H9 (cell line): ENCODE results near the gene NPFF. TPM values are rescaled to one million over a fixed set of nuclear protein-coding genes. Genes with fewer than 3 reads are reported as not detected.

ENCODE experiments used
- DNase-seq: peaks from one replicate; pipeline ENCODE4 v3.0.0-alpha.2; 2017
- H2AFZ ChIP-seq: one replicate; pipeline ENCODE4 v1.6.1; 2013; ENCODE audit warnings: mild to moderate bottlenecking, low read length, control low read depth, moderate library complexity
- H2AK5ac ChIP-seq: 2 replicates; pipeline ENCODE4 v1.6.1; 2013; ENCODE audit warnings: low read length, control low read depth, mixed read lengths; ENCODE audit not compliant: insufficient read length
- H2BK120ac ChIP-seq: one replicate; pipeline ENCODE4 v1.6.1; 2013; ENCODE audit warnings: low read depth, mild to moderate bottlenecking, low read length, control low read depth, inconsistent platforms; ENCODE audit not compliant: poor library complexity, severe bottlenecking
- H2BK12ac ChIP-seq: 2 replicates; pipeline ENCODE4 v1.6.1; 2013; ENCODE audit warnings: low read length, control low read depth, mixed read lengths, low read depth; ENCODE audit not compliant: insufficient read length
- H2BK15ac ChIP-seq: 2 replicates; pipeline ENCODE4 v1.6.1; 2013; ENCODE audit warnings: low read depth, low read length, control low read depth
- H2BK20ac ChIP-seq: one replicate; pipeline ENCODE4 v1.6.1; 2013; ENCODE audit warnings: low read depth, mild to moderate bottlenecking, low read length, control low read depth, inconsistent platforms; ENCODE audit not compliant: poor library complexity, severe bottlenecking
- H2BK5ac ChIP-seq: 2 replicates; pipeline ENCODE4 v1.6.1; 2013; ENCODE audit warnings: low read length, control low read depth, mixed read lengths; ENCODE audit not compliant: insufficient read length
- H3K14ac ChIP-seq: 2 replicates; pipeline ENCODE4 v1.6.1; 2013; ENCODE audit warnings: low read length, control low read depth; ENCODE audit not compliant: insufficient read depth
- H3K18ac ChIP-seq: 2 replicates; pipeline ENCODE4 v1.6.1; 2013; ENCODE audit warnings: low read depth, mild to moderate bottlenecking, mixed read lengths, low read length, control low read depth; ENCODE audit not compliant: insufficient read length
- H3K23ac ChIP-seq: 2 replicates; pipeline ENCODE4 v1.6.1; 2013; ENCODE audit warnings: low read length, control low read depth, mixed read lengths, low read depth; ENCODE audit not compliant: insufficient read length
- H3K23me2 ChIP-seq: 2 replicates; pipeline ENCODE4 v1.6.1; 2013; ENCODE audit warnings: low read depth, mild to moderate bottlenecking, mixed read lengths, low read length, control low read depth; ENCODE audit not compliant: insufficient read length, poor library complexity, severe bottlenecking
- H3K27ac ChIP-seq: 2 replicates; pipeline ENCODE4 v1.5.1; 2013; ENCODE audit warnings: low read length, control low read depth, mixed read lengths, low read depth; ENCODE audit not compliant: insufficient read length
- H3K27me3 ChIP-seq: 2 replicates; pipeline ENCODE4 v1.6.1; 2013; ENCODE audit warnings: low read length, control low read depth, inconsistent platforms; ENCODE audit not compliant: insufficient read depth
- H3K4ac ChIP-seq: 2 replicates; pipeline ENCODE4 v1.6.1; 2013; ENCODE audit warnings: low read depth, mild to moderate bottlenecking, control low read depth, inconsistent platforms, low read length, moderate library complexity
- H3K4me1 ChIP-seq: 2 replicates; pipeline ENCODE4 v1.6.1; 2013; ENCODE audit warnings: low read length, control low read depth, inconsistent platforms; ENCODE audit not compliant: insufficient read depth
- H3K4me2 ChIP-seq: 2 replicates; pipeline ENCODE4 v1.6.1; 2013; ENCODE audit warnings: low read length, control low read depth, mixed read lengths; ENCODE audit not compliant: insufficient read length, insufficient read depth
- H3K56ac ChIP-seq: 2 replicates; pipeline ENCODE4 v1.6.1; 2013; ENCODE audit warnings: low read depth, mild to moderate bottlenecking, mixed read lengths, low read length, control low read depth; ENCODE audit not compliant: insufficient read length
- H3K79me1 ChIP-seq: 2 replicates; pipeline ENCODE4 v1.6.1; 2013; ENCODE audit warnings: low read depth, mild to moderate bottlenecking, moderate library complexity, low read length, control low read depth, inconsistent platforms; ENCODE audit not compliant: insufficient read depth, poor library complexity, severe bottlenecking
- H3K79me2 ChIP-seq: 2 replicates; pipeline ENCODE4 v1.6.1; 2013; ENCODE audit warnings: low read length, control low read depth, inconsistent platforms; ENCODE audit not compliant: insufficient read depth
- H3K9ac ChIP-seq: 2 replicates; pipeline ENCODE4 v1.6.1; 2013; ENCODE audit warnings: low read length, control low read depth, mixed read lengths; ENCODE audit not compliant: insufficient read length; ENCODE audit errors: extremely low read depth
- H3K9me3 ChIP-seq: one replicate; pipeline ENCODE4 v1.6.1; 2013; ENCODE audit warnings: low read depth, low read length, inconsistent platforms; ENCODE audit not compliant: control insufficient read depth
- H3T11ph ChIP-seq: one replicate; pipeline ENCODE4 v1.6.1; 2013; ENCODE audit warnings: mild to moderate bottlenecking, low read length, control low read depth, inconsistent platforms
- H4K20me1 ChIP-seq: one replicate; pipeline ENCODE4 v1.6.1; 2013; ENCODE audit not compliant: control insufficient read depth, insufficient read length, insufficient read depth
- H4K5ac ChIP-seq: 2 replicates; pipeline ENCODE4 v1.6.1; 2013; ENCODE audit warnings: low read depth, mild to moderate bottlenecking, mixed read lengths, low read length, control low read depth; ENCODE audit not compliant: insufficient read length
- H4K8ac ChIP-seq: replicated peaks from 2 replicates; pipeline ENCODE4 v1.6.1; 2013; ENCODE audit warnings: low read length, control low read depth, mixed read lengths, low read depth; ENCODE audit not compliant: insufficient read length
- H4K91ac ChIP-seq: 2 replicates; pipeline ENCODE4 v1.6.1; 2013; ENCODE audit warnings: low read depth, mild to moderate bottlenecking, moderate library complexity, mixed read lengths, low read length, control low read depth; ENCODE audit not compliant: insufficient read length
- H3K27ac Mint-ChIP-seq, 3 experiments: 2 replicates in 2 of 3; 3 replicates in 1 of 3; pipeline ENCODE4 v1.8.0; 2020 to 2021; ENCODE audit warnings: mixed read lengths in 3 of 3, mild to moderate bottlenecking in 1 of 3, moderate library complexity in 1 of 3
- H3K27me3 Mint-ChIP-seq: 2 replicates; pipeline ENCODE4 v1.8.0; 2021; ENCODE audit warnings: low read depth, mild to moderate bottlenecking, moderate library complexity, mixed read lengths
- H3K36me3 Mint-ChIP-seq, 3 experiments: 2 replicates in 2 of 3; 3 replicates in 1 of 3; pipeline ENCODE4 v1.8.0; 2020 to 2021; ENCODE audit warnings: low read depth in 3 of 3, mixed read lengths in 3 of 3; ENCODE audit not compliant: insufficient read depth in 1 of 3
- H3K4me1 Mint-ChIP-seq, 2 experiments: 2 replicates each; pipeline ENCODE4 v1.8.0; 2020; ENCODE audit warnings: mixed read lengths in 2 of 2
- H3K4me3 Mint-ChIP-seq, 2 experiments: 2 replicates in 1 of 2; 3 replicates in 1 of 2; pipeline ENCODE4 v1.8.0; 2020 to 2021; ENCODE audit warnings: mild to moderate bottlenecking in 2 of 2, mixed read lengths in 2 of 2, moderate library complexity in 1 of 2
- H3K9me3 Mint-ChIP-seq, 2 experiments: 2 replicates in 1 of 2; 3 replicates in 1 of 2; pipeline ENCODE4 v1.8.0; 2020; ENCODE audit warnings: mild to moderate bottlenecking in 2 of 2, mixed read lengths in 2 of 2, moderate library complexity in 1 of 2
- WGBS: extraction: QIAGEN DNeasy Blood & Tissue Kit; methylation state at CpG from one replicate; pipeline ENCODE4 v1.1.7; 2013; ENCODE audit warnings: missing lambda C conversion rate, low lambda C conversion rate, mixed read lengths; ENCODE audit not compliant: insufficient read length; ENCODE audit errors: extremely low coverage; 5-methylcytosine and 5-hydroxymethylcytosine counted together
- total RNA-seq: library from RNA; stranded (reverse); gene quantifications from 2 replicates; pipeline ENCODE4 v1.2.1, GENCODE V29; 2021
- TF ChIP-seq, protein P1 (sequence below): fragments of 200-600 bp; sonication (generic); conservative IDR thresholded peaks from 3 replicates; pipeline ENCODE4 v1.8.0; 2021; ENCODE audit warnings: antibody characterized with exemption, mild to moderate bottlenecking

NPFF gene
- total RNA-seq, 1 experiment from 2014 or later: not detected

DNA sequence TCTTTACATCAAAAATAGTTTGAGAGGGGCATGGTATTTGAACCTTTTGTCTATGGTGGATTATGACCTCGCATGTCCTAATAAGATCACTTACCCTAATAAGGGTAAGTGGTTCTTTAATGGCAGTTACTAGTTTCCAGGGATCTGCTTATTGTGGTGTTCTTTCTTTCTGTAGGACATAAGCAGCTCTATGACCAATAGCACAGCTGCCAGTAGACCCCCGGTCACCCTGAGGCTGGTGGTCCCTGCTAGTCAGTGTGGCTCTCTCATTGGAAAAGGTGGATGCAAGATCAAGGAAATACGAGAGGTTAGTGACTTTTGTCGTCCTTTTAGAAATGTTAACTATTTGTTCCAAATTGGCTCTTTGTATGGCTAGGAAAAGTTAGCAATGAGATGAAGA, 48.2 kb downstream of the NPFF start:
- Histone ChIP-seq H4K8ac (no peak overlapping the region), H3K9ac (no peak overlapping the region), H3K79me1 (peaks cover 22% of the 10 kb centered on the region), H3T11ph (no peak overlapping the region), H3K14ac (no peak overlapping the region), H4K91ac (no peak overlapping the region), H2BK120ac (no peak overlapping the region), H3K27ac (no peak overlapping the region), H3K79me2 (peaks cover 11% of the 10 kb centered on the region), H3K4me1 (no peaks in the 10 kb centered on the region), H4K5ac (no peak overlapping the region), H3K56ac (no peak overlapping the region), H2BK12ac (no peak overlapping the region), H3K23me2 (no peaks in the 10 kb centered on the region), H2AFZ (no peak overlapping the region), H4K20me1 (no peaks in the 10 kb centered on the region), H3K18ac (no peak overlapping the region), H2AK5ac (no peak overlapping the region), H3K4ac (no peak overlapping the region), H3K9me3 (no peaks in the 10 kb centered on the region), H3K27me3 (no peaks in the 10 kb centered on the region), H3K23ac (no peak overlapping the region), H2BK15ac (no peak overlapping the region), H2BK5ac (no peak overlapping the region), H3K4me2 (no peak overlapping the region), H2BK20ac (no peak overlapping the region)
- Mint-ChIP-seq H3K36me3 (peaks cover 79 to 96% (median 94%) of the 10 kb centered on the region in 3 experiments), H3K27me3 (no peaks in the 10 kb centered on the region), H3K27ac (0 out of 7 replicates have a peak overlapping the region, but pooled peaks of 1 of the 3 experiments have one; percentile 14), H3K9me3 (no peaks in the 10 kb centered on the region; a peak in 1 of 5 replicates), H3K4me1 (peaks cover 52 to 68% of the 10 kb centered on the region in 2 experiments), H3K4me3 (no peak overlapping the region; a peak in 1 of 5 replicates)
- TF ChIP-seq, protein P1, sequence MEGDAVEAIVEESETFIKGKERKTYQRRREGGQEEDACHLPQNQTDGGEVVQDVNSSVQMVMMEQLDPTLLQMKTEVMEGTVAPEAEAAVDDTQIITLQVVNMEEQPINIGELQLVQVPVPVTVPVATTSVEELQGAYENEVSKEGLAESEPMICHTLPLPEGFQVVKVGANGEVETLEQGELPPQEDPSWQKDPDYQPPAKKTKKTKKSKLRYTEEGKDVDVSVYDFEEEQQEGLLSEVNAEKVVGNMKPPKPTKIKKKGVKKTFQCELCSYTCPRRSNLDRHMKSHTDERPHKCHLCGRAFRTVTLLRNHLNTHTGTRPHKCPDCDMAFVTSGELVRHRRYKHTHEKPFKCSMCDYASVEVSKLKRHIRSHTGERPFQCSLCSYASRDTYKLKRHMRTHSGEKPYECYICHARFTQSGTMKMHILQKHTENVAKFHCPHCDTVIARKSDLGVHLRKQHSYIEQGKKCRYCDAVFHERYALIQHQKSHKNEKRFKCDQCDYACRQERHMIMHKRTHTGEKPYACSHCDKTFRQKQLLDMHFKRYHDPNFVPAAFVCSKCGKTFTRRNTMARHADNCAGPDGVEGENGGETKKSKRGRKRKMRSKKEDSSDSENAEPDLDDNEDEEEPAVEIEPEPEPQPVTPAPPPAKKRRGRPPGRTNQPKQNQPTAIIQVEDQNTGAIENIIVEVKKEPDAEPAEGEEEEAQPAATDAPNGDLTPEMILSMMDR: no peak
- no peak for DNase-seq
- WGBS: no CpG with 5 or more reads among the region's 4 CpGs

Other genes with a start within 250 kb of the NPFF start
- gene ESPL1, start 239.2 kb downstream of the NPFF start, total RNA-seq: 43.2 and 43.3 TPM in 2 replicates
- gene PFDN5, start 211.9 kb downstream of the NPFF start, total RNA-seq: 285 and 292 TPM in 2 replicates
- gene MYG1, start 207.8 kb downstream of the NPFF start, total RNA-seq: 89.5 and 91.8 TPM in 2 replicates
- 83.9 and 85.8 TPM in 2 replicates for gene AAAS, start 185.9 kb downstream of the NPFF start, total RNA-seq
- gene SP7, start 171.1 kb downstream of the NPFF start, total RNA-seq: not detected in 2 replicates
- gene SP1, start 127.3 kb downstream of the NPFF start, total RNA-seq: 76.4 and 76.8 TPM in 2 replicates
- not detected in 2 replicates for gene AMHR2, start 83.6 kb downstream of the NPFF start, total RNA-seq
- gene PRR13, start 65.8 kb downstream of the NPFF start, total RNA-seq: 144 and 147 TPM in 2 replicates
- gene PCBP2, start 55.4 kb downstream of the NPFF start, total RNA-seq: 1,184 and 1,207 TPM in 2 replicates
- gene MAP3K12, start 8.0 kb downstream of the NPFF start, total RNA-seq: 22.3 and 26.6 TPM in 2 replicates
- 79.2 and 80.1 TPM in 2 replicates for gene TARBP2, start 6.2 kb downstream of the NPFF start, total RNA-seq
- gene ATF7, start 118.9 kb upstream of the NPFF start, total RNA-seq: 17.7 and 18.4 TPM in 2 replicates
- 379 and 389 TPM in 2 replicates for gene ATP5MC2, start 168.6 kb upstream of the NPFF start, total RNA-seq
- gene CALCOCO1, start 220.0 kb upstream of the NPFF start, total RNA-seq: 21.5 and 22.3 TPM in 2 replicates
- not detected in 2 replicates for gene CISTR, start 244.5 kb upstream of the NPFF start, total RNA-seq